Fibroblast of the aortic adventitia (primary cell): Measurements from ENCODE around the gene CTDSP2. TPM values are rescaled to one million over a fixed set of nuclear protein-coding genes. Genes with fewer than 3 reads are reported as not detected.
"Not testable (repeated sequence)": the region's sequence is repeated elsewhere in the genome, so short reads cannot be mapped to it uniquely, and the experiment has no call there.

Experiments
- DNase-seq: peaks from one replicate; pipeline ENCODE4 v3.0.0-alpha.2; 2010; ENCODE audit warnings: low read depth
- H3K4me3 ChIP-seq: 2 replicates; pipeline ENCODE4 v1.5.1; 2011; ENCODE audit warnings: low read depth, mild to moderate bottlenecking, control low read depth, low read length, moderate library complexity
- CTCF ChIP-seq: IDR thresholded peaks from 2 replicates; pipeline ENCODE4 v1.5.1; 2011; ENCODE audit warnings: mild to moderate bottlenecking, low read length, control low read depth, inconsistent platforms; ENCODE audit not compliant: insufficient read depth
- total RNA-seq: library from RNA; depleted of rRNA; stranded (reverse); fragments of >200 nt; gene quantifications from 2 replicates; pipeline ENCODE4 v1.2.3, GENCODE V29; 2012; ENCODE audit warnings: low replicate concordance

The CTDSP2 gene
- total RNA-seq, 1 donor, result 90.7 TPM

- peak; percentile 89 for DNase-seq
- peak overlapping the region; percentile 40 for H3K4me3 ChIP-seq
- TF ChIP-seq CTCF, result no peak
These were observed 41.3 kb upstream of the CTDSP2 start for GRCh38 chr12:57887631-57888408.

GRCh38 chr12:57886964-57887363 lies 40.4 kb upstream of the CTDSP2 start:
- not testable (repeated sequence) for H3K4me3 ChIP-seq, DNase-seq

GRCh38 chr12:57886542-57886941 lies 40.0 kb upstream of the CTDSP2 start:
- no peak for TF ChIP-seq CTCF
- no peak for DNase-seq
- no peak overlapping the region for H3K4me3 ChIP-seq

GRCh38 chr12:57885207-57885606 lies 38.7 kb upstream of the CTDSP2 start:
- no peak for TF ChIP-seq CTCF
- DNase-seq, result no peak
- no peak overlapping the region for H3K4me3 ChIP-seq

GRCh38 chr12:57883700-57884099 lies 37.2 kb upstream of the CTDSP2 start:
- DNase-seq, result no peak
- no peak overlapping the region for H3K4me3 ChIP-seq
- TF ChIP-seq CTCF, result no peak

GRCh38 chr12:57883057-57883456 lies 36.5 kb upstream of the CTDSP2 start:
- DNase-seq, result no peak
- H3K4me3 ChIP-seq, result no peak overlapping the region
- no peak for TF ChIP-seq CTCF

GRCh38 chr12:57882575-57882974 lies 36.0 kb upstream of the CTDSP2 start:
- DNase-seq, result no peak
- no peak overlapping the region for H3K4me3 ChIP-seq
- TF ChIP-seq CTCF, result no peak
